NCI-H2107 (cell line): Measurements from ENCODE around the gene ENDOV.

Experiments
- DNase-seq: peaks from one replicate; lab custom pipeline; 2025; lab: John Stamatoyannopoulos, UW

Gene ENDOV

DNA sequence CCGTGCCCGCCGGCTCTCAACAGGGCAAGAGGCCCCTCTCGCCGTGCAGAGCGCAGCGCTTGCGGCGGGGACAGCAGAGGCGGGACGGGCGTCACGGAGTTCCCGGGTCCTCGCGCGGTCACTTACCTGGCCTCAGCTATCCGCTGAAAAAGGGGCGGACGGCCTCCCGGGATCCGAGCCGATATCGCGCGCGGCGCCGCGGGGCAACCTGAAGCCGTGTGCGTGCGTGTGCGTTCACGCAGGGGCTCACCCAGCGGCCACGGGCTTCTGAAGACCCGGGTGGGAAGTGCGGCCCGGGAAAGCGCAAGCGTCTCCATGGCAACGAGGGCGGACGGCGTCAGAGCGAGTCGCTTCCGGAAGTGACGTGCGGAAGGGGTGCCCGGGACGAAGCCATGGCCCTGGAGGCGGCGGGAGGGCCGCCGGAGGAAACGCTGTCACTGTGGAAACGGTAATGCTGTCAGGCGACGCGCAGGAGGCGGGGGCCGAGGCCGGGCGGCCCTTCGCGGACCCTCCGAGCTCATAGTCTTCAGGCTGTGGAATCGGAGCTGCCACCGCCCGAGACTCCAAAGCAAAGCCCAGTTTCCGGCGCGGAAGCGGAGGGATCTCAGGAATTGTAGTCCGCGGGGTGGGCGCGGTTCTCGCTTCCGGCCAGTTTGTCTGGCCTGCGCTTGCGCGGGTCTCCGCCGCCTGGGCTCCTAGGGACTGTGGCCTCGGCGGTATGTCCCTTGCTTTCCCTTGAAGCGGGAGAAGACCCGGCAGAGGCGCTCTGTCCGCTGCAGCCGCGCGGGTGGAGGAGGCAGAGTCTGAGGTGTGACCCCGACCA is at the start of gene ENDOV:
Gene ENDOV, plus strand, starts transcription at position 365 of the 823 bp plus-strand sequence. Its CDS starts 28 bp downstream, at position 393.
- DNase-seq, result peak; percentile 82

DNA sequence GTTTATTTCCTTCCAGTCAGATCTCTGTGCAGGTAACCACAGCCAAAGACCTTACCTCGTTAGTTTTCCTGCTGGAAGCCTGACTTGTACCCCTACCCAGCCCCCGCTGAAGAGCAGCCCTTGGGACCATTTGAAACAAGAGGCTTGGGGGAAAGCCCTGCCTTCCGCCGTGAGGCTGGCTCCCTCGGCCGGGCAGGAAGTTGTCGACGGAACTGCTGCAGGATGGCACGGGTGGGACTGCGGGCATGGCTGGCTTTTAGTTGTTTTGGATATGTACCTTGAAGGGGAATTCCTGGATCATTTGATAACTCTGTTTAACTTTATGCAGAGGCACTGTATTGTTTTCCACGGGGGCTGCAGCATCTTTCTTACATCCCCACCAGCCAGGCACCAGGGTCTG is 49.0 kb upstream of the ENDOV start:
- DNase-seq, result no peak

DNA sequence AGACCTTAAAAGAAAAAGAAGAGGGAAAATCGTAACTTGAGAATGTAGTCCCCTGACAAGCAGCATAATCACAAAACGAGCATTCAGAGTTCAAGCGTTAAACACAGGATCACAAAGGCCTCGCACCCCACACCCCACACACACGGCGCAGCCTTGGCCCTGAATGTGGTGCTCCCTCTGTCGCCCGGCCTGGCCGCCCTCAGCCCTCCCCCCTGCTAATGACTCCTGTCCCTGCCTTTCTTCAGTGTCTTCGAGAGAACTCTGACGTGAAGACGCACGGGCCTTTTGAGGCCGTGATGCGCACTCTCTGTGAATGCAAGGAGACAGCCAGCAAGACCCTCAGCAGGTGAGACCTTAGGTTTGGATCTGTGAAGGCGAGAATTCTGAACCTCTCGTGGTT is 47.5 kb upstream of the ENDOV start:
- no peak for DNase-seq

DNA sequence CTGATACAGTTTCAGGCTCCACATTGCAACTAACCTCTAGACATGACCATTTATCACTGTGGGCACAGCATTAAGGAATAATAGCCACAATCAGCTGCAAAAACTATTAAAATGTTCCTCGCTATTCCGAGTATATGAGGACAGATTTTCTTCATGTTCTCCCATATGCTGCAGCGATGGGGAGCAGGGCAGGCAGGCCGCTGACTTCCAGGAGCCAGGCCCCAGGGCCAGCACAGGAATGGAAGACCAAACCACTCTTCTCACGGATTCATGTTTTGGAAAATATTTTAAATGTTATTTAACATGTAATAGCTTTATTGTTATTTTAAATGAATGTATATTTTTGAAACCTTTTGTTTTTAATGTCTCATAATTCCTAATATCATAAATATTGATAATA is 43.8 kb upstream of the ENDOV start:
- DNase-seq, result no peak

DNA sequence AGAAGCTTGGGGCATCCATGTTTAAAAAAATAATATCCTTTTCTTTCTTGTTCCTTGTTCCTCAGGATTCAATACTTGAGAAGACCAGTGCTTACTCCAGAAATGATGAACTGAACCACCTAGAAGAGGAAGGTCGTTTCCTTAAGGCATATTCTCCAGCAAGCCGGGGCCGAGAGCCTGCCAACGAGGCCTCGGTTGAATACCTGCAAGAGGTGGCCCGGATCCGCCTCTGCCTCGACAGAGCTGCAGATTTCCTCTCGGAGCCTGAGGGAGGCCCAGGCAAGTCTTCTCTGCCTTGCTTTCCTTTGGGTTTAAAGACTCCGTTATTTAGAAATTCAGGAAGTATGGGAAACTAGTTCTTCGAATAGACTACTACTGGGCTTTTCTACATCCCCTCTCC is 42.5 kb upstream of the ENDOV start:
- DNase-seq, result no peak

DNA sequence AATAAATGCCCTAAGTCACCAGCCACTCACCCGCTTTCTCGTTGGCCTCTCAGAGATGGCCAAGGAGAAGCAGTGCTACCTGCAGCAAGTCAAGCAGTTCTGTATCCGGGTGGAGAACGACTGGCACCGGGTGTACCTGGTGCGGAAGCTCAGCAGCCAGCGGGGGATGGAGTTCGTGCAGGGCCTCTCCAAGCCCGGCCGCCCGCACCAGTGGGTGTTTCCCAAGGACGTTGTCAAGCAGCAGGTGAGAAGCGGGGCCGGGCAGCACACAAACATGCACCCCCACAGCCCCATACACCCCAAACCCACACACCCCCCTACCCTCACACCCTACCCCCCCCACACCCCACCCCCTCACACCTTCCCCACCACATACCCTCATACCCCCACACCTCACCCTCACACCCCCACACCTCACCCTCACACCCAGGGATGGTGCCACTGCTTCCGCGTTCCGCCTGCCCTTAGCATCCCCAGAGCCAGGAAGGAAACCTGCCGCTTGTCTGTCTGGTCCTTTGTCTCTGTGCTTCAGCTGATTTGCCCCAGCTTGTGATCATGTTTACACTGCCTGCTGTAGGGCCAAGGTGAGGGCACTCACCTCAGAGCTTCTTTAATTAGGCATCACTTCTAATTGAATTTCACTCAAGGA is 41.9 kb upstream of the ENDOV start:
- DNase-seq, result no peak

DNA sequence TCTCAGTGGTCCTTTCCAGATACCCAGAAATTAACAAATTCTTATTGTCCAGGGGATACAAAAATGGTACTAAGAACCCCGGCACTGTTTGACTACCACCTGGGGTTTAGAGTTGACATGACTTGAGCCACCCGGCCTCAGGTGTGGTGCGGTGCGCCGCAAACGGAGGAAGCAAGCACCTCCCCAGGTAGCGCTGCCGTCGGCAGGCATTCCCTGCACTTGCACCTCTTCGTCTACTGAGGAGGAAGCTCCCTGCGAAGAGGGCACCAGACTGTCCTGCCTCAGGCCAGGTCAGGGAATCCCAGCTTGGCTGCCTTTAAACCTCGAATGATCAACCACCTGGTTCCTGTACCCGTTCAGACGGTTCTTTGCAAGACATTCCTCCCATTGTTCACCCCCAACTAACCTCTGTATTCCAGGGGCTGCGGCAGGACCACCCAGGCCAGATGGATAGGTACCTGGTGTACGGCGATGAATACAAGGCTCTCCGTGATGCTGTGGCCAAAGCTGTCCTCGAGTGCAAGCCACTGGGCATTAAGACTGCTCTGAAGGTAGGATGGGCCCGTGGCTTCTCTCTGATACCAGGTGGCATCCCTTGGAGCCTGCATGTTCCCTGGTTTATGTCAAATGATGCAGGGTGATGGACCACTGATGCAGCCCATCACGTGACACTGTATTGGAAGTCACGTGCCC is 40.8 kb upstream of the ENDOV start:
- no peak for DNase-seq

DNA sequence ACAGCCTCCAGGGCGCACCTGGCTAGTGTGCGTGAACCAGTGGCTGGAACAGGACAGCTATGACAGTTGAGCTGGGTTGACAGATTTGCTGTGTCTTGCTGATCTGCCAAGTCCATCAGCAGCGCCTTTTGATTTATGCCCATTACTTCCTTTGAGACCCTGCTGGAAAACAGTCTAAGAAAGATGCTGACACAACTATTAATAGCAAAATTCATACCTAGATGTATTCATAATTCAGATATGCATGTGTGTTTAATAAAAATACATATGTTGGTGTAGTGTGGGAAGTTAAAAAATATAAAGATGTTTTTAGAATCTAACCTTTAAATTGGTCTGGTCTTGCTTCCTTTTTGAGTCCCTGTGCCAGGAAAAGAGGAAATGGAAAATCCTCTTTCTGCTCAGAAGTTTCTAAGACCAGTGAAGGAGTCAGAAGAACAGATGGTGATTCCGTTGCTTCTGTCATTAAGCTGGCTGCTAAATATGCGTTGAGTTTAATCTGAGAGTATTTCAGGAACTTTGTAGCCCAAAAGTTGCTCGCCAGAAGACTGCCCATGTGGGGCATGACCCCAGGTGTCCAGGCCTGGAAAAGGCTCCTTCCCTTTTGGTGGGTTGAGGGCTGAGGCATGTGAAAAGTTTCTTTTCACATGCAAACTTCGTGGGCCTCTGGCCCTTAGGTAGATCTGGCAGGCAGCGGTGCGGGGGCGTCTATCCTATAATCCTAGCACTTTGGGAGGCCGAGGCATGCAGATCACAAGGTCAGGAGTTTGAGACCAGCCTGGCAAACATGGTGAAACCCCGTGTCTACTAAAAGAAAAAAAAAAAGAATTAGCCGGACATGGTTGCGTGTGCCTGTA is 40.0 kb upstream of the ENDOV start:
- no peak for DNase-seq

DNA sequence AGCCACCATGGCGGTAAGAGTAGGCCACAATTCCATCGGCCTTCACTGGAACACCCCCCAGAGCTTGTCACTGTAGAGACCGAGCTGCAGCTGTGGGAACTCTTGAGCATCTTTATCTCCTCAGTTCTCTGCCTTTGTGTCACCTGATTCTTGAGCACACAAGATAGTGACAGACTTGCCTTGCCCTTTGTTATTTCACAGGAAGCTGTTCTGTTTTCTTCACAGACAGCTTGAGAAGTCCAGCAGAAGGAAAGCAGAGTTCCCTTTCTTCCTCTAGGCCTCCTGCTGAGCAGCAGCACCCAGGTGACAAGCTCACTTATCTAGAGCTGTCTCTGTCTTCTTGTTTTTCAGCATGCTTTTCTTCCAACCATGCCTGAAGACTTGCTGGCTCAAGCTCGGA is 38.4 kb upstream of the ENDOV start:
- DNase-seq, result no peak

DNA sequence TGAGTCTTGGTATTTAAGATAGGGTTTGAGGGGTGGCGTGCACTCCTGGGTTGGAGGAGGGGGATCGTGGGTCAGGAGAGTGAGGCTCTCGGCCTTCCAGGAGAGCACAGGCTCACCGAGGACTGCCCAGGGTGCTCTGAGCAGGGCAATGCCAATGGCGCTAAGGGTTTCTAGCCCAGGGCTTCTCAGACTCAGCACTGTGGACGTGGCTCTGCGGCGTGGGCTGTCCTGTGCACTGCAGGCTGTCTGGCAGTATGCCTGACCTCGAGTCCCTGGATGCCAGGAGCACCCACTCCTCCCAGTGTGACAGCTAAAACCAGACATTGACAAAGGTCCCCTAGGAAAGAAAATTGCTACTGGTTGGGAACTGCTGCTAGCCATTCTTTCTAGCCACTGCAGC is 37.2 kb upstream of the ENDOV start:
- DNase-seq, result no peak

DNA sequence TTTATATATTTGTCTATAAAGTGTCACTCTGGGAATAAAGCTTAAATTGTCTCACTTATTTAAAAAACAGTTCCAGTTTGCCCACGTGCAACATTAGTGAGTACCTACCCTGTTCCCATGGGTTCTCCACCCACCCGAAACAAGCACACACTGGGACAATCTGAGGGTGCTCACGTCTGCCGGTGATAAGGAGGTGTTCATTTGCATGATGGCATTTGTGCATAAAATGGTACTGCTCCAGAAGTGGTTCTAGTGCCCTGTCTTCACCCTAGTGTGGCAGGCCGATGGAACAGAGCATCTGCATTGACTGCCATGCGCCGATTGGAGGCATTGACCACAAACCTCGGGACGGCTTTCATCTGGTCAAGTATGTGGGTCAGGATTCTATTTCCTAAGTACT is 35.6 kb upstream of the ENDOV start:
- DNase-seq, result no peak

DNA sequence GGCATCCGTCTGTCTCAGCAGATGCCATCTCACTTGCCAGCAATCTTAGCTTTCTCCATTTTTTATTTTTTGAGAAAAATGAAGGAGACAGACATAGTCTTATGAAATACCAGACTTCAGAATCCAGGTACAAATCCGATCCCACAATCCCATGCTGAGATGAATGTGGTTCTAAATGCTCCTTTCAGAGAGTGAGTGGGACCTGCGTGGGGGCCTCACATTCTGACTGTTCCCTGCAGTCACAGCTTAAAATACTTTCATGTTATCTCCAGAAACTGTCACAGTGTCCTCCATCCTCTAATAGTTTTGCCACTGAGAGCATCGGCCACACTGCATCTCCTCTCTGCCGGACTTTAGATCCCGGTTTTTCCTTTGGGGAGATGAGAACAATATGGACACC is 34.9 kb upstream of the ENDOV start:
- DNase-seq, result no peak

DNA sequence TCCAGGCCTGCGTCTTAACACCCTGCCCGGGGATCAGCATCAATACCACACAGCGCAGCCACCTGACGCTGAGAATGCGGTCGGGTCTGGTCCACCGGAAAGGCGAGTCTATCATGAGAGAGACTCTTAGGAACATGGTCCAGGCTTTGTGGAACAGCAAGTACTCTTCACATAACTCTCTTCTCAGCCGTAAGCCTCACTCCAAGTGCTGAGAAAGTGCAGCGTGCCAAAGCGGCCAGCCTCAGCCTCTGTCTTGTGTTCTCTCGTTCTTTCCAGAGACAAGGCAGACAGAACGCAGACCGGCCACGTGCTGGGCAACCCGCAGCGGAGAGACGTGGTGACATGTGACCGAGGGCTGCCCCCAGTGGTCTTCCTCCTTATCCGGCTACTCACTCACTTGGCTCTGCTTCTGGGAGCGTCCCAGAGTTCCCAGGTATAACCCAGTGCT is 34.4 kb upstream of the ENDOV start:
- DNase-seq, result no peak

DNA sequence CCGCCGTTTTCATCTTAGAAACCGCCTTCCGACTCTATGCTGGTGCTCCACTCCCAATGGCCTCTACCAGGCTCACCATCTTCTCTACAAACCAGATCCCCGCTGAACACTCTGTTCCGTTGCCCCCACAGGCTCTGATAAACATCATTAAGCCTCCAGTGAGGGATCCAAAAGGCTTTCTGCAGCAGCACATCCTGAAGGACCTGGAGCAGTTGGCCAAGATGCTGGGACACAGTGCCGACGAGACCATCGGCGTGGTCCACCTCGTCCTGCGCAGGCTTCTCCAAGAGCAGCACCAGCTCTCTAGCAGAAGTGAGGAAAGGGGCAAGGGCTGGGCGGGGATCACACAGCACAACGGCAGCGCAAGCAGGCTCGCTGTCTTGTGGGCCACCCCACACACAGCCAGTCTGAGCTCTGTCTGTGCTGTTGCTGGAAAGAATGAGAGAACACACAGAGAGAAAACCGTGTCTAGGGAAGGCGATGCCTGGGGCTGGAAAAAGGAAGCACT is 33.5 kb upstream of the ENDOV start:
- DNase-seq, result no peak

DNA sequence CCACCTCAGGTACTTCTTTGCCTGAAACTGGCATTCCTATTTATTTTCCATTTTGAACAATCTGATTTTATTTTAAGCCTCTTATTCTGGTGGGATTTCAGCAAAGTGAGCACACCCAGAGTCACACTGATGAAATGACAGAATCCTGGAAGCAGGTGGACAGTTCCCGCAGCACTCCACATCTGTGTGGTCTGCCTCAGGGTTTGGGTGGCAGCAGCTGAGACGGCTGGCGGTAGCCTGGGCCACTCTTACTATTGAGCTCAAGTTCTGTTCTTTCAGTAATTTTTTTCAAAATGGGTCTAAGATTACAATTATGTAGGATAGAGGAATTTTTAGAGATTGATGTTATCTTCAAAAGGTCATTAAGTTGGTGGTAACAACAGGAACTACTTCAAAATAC is 32.5 kb upstream of the ENDOV start:
- DNase-seq, result no peak

DNA sequence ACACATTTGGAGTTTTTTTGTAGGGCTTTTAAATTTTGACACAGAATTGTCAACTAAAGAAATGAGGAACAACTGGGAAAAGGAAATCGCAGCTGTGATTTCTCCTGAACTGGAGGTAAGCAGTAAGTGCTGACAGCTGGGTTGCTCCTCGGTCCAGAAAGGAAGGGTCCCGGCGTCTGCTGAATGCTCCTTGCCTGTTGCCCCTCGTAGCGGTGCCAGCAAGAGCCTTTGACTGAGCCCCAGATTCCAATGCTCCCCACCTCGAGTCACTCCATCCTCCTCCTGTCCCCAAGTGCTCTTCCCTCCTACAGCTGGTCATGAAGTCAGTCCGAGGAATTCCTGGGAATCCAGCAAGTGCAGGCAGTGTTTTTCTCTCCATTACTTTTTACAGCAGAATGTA is 32.0 kb upstream of the ENDOV start:
- no peak for DNase-seq

DNA sequence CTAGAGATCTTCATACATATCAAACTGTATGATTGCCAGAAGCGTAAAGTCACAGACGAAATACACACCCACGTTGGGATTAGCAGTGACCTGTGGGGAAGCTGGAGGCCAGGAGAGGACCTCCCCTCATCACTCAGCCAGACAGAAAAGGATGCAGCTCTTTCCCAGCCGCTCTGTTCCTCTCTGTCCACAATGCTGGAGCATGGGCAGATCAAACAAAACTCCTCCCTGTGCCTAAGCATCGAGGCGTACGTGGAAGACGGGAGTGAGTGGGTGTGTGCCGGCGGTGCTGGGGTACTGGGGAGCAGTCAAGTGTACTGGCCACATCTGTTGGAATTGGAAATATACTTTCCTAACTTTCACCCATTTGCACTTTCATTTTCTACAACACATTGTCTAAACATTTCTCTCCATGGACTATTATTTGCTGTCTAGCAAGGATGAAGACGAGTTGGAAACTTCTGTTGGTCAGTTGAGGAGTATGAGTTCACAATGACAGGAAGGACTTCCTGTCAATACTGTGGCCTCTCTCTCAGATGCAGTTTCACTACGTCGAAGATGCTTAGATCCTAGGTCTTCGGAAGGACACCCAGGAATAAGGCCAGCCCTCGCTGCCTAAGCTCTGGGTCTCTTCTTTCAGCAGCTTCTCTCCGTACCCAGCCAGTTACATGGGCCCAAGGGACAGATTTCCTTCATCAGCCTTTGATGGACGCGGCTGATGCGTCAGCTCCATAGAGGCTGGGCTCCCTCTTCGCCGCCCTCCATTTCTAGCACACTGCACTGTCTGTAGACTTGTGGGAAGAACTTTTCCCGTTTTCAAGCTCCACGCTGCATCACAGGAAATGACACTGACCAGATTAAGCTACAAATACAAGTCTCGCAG is 30.6 kb upstream of the ENDOV start:
- no peak for DNase-seq

DNA sequence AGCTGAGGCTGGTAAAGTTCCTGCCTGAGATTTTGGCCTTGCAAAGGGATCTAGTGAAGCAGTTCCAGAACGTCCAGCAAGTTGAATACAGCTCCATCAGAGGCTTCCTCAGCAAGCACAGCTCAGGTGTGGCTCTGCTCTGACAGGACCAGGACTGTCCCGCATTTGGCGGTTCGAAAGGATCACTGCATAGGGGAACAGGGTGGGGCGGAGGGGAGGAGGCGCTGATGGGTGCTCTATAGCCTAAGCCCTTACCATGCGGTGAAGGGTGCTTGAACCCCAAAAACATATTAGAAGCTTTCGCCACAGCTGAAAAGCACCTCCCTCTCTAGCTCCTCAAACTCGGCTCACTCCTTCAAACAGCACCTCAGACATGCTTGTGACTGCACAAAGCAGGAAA is 29.9 kb upstream of the ENDOV start:
- DNase-seq, result no peak

DNA sequence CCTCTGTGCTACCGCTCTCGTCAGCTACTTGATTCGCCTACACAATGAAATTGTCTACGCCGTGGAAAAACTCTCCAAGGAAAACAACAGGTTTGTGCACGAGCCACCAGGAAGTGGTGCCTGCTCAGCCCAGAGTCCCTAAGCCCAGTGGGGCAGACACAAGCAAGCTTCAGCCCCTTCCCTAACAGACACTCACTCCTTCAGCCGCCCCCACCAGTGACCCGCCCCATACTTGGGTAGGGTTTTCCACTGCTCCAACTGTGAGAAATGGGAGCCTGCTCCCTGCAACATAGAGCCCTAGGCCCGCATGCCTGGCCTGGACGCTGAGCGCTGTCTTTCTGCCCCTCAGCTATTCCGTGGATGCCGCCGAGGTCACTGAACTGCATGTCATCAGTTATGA is 28.6 kb upstream of the ENDOV start:
- DNase-seq, result no peak

DNA sequence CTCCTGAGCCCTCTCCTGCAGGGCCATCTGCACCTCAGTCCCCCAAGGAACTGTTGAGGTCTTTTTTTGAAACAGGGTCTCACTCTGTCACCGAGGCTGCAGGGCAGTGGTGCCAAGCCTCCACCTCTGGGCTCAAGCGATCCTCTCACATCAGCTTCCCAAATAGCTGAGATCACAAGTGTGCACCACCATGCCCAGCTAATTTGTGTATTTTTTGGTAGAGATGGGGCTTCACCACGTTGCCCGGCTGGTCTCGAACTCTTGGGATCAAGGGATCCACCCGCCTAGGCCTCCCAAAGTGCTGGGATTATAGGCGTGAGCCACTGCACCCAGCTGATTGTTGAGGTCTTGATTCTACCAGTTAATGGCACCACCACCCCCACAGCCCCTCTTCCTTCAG is 27.9 kb upstream of the ENDOV start:
- DNase-seq, result no peak

DNA sequence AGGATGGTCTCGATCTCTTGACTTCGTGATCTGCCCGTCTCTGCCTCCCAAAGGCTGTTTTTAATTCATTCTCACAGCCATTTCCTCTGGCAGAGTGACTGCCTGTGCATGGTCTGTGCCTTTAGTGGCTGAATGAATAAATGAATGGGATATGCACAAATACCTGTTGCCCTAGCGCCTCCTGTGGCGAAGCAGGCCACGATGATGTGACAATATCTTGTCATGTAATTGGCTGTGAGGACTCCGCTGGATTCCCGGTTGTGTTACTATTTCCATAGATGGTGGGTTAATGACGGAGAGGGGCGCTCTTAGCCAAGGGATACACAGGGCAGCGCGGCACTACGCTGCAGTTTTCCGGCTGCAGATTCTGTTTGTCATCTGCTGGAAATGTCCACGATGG is 26.8 kb upstream of the ENDOV start:
- no peak for DNase-seq
